ENCODE data around the gene IRX1. TPM values are rescaled to one million over a fixed set of nuclear protein-coding genes. Genes with fewer than 3 reads are reported as not detected.

Gene IRX1
- total and polyA plus RNA-seq, 4 donors, result 0.33 TPM; not detected in 3

GRCh38 chr5:3607541-3608181 lies 12.0 kb downstream of the IRX1 start (continued):
- TF ChIP-seq, protein P1, sequence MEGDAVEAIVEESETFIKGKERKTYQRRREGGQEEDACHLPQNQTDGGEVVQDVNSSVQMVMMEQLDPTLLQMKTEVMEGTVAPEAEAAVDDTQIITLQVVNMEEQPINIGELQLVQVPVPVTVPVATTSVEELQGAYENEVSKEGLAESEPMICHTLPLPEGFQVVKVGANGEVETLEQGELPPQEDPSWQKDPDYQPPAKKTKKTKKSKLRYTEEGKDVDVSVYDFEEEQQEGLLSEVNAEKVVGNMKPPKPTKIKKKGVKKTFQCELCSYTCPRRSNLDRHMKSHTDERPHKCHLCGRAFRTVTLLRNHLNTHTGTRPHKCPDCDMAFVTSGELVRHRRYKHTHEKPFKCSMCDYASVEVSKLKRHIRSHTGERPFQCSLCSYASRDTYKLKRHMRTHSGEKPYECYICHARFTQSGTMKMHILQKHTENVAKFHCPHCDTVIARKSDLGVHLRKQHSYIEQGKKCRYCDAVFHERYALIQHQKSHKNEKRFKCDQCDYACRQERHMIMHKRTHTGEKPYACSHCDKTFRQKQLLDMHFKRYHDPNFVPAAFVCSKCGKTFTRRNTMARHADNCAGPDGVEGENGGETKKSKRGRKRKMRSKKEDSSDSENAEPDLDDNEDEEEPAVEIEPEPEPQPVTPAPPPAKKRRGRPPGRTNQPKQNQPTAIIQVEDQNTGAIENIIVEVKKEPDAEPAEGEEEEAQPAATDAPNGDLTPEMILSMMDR (IDR thresholded peaks at IDR 0.05; ENCODE audit: low read depth, low read length, missing input control), result no peak
- no peak for TF ChIP-seq NR2F2 (IDR thresholded peaks at IDR 0.05)

GRCh38 chr5:3609120-3609681 lies 13.6 kb downstream of the IRX1 start:
- DNase-seq (ENCODE audit: low spot score), result no peak
- 60% methylated on average over 18 of the region's 18 CpGs for WGBS

DNA sequence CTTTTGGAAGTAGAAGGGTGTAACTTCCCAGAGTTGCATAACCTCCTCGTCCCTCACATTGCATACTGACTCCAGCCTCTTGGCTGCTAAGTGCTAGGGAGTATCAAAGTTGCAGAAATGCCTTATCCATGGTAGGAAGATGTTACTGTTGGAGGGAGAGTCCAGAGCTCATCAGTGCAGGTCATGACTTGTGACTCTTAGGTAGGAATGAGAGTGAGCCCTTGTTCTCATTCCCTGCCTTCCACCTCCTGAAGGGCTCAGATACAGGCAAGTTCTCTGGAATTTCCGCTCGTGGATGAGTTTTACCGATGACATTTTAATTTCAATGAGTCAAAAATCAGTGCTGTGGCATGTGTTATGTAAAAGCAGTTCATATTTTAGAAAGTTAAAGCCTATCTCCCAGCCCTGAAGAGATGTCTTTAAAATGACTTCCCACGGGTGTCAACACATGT lies 17.0 kb downstream of the IRX1 start:
- Histone ChIP-seq H3K4me3 (ENCODE audit: low read depth in 1 of 3, low read length in 3 of 3) (no peak overlapping the region), H3K9me3 (ENCODE audit: control insufficient read depth in 4 of 4, low read length in 3 of 4) (no peaks in the 10 kb centered on the region)
- 65% methylated on average over 5 of the region's 5 CpGs for WGBS

More at GRCh38 chr5:3609120-3609681, 13.6 kb downstream of the IRX1 start:
- Histone ChIP-seq H3K9ac (ENCODE audit: low read depth in 1 of 2, low read length in 2 of 2) (no peak overlapping the region), H3K4me1 (ENCODE audit: control insufficient read depth in 4 of 4, insufficient read depth in 4 of 4, low read length in 3 of 4) (no peaks in the 10 kb centered on the region), H3K27ac (ENCODE audit: low read depth in 1 of 2, low read length in 2 of 2) (no peak overlapping the region), H3K36me3 (ENCODE audit: control insufficient read depth in 4 of 4, insufficient read depth in 3 of 4, low read depth in 1 of 4, low read length in 3 of 4) (no peaks in the 10 kb centered on the region), H3K4me3 (ENCODE audit: low read depth in 1 of 3, low read length in 3 of 3) (no peak overlapping the region), H3K9me3 (ENCODE audit: control insufficient read depth in 4 of 4, low read length in 3 of 4) (no peaks in the 10 kb centered on the region), H3K27me3 (ENCODE audit: control insufficient read depth in 4 of 4, insufficient read depth in 4 of 4, low read length in 3 of 4) (peaks cover 0 to 11% (median 8%) of the 10 kb centered on the region in 4 donors)
- TF ChIP-seq RAD21 (IDR thresholded peaks at IDR 0.05) (no peak), HNF4G (IDR thresholded peaks at IDR 0.05) (no peak), RXRA (IDR thresholded peaks at IDR 0.05) (no peak), HNF4A (conservative IDR thresholded peaks at IDR 0.05) (no peak), EGR1 (IDR thresholded peaks at IDR 0.05; ENCODE audit: low read depth in 2 of 2) (no peak), GABPA (IDR thresholded peaks at IDR 0.05 in 1 of 2, conservative IDR thresholded peaks at IDR 0.05 in 1 of 2) (no peak), FOXA2 (IDR thresholded peaks at IDR 0.05) (no peak), JUND (IDR thresholded peaks at IDR 0.05) (no peak), FOXA1 (IDR thresholded peaks at IDR 0.05) (no peak)
- TF ChIP-seq, protein P2, sequence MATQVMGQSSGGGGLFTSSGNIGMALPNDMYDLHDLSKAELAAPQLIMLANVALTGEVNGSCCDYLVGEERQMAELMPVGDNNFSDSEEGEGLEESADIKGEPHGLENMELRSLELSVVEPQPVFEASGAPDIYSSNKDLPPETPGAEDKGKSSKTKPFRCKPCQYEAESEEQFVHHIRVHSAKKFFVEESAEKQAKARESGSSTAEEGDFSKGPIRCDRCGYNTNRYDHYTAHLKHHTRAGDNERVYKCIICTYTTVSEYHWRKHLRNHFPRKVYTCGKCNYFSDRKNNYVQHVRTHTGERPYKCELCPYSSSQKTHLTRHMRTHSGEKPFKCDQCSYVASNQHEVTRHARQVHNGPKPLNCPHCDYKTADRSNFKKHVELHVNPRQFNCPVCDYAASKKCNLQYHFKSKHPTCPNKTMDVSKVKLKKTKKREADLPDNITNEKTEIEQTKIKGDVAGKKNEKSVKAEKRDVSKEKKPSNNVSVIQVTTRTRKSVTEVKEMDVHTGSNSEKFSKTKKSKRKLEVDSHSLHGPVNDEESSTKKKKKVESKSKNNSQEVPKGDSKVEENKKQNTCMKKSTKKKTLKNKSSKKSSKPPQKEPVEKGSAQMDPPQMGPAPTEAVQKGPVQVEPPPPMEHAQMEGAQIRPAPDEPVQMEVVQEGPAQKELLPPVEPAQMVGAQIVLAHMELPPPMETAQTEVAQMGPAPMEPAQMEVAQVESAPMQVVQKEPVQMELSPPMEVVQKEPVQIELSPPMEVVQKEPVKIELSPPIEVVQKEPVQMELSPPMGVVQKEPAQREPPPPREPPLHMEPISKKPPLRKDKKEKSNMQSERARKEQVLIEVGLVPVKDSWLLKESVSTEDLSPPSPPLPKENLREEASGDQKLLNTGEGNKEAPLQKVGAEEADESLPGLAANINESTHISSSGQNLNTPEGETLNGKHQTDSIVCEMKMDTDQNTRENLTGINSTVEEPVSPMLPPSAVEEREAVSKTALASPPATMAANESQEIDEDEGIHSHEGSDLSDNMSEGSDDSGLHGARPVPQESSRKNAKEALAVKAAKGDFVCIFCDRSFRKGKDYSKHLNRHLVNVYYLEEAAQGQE (IDR thresholded peaks at IDR 0.05), result no peak
- TF ChIP-seq, protein P3, sequence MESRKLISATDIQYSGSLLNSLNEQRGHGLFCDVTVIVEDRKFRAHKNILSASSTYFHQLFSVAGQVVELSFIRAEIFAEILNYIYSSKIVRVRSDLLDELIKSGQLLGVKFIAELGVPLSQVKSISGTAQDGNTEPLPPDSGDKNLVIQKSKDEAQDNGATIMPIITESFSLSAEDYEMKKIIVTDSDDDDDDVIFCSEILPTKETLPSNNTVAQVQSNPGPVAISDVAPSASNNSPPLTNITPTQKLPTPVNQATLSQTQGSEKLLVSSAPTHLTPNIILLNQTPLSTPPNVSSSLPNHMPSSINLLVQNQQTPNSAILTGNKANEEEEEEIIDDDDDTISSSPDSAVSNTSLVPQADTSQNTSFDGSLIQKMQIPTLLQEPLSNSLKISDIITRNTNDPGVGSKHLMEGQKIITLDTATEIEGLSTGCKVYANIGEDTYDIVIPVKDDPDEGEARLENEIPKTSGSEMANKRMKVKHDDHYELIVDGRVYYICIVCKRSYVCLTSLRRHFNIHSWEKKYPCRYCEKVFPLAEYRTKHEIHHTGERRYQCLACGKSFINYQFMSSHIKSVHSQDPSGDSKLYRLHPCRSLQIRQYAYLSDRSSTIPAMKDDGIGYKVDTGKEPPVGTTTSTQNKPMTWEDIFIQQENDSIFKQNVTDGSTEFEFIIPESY (IDR thresholded peaks at IDR 0.05), result no peak

More for the DNA sequence above, 17.0 kb downstream of the IRX1 start:
- TF ChIP-seq FOXA1 (IDR thresholded peaks at IDR 0.05) (no peak), JUND (IDR thresholded peaks at IDR 0.05) (no peak)
- peaks cover 0 to 9% (median 1%) of the 10 kb centered on the region in 4 donors for H3K27me3 ChIP-seq (ENCODE audit: control insufficient read depth in 4 of 4, insufficient read depth in 4 of 4, low read length in 3 of 4)
- H3K36me3 ChIP-seq (ENCODE audit: control insufficient read depth in 4 of 4, insufficient read depth in 3 of 4, low read depth in 1 of 4, low read length in 3 of 4), result no peaks in the 10 kb centered on the region
- no peak for DNase-seq (ENCODE audit: low spot score)
- no peak overlapping the region for H3K9ac ChIP-seq (ENCODE audit: low read depth in 1 of 2, low read length in 2 of 2)
- H3K4me1 ChIP-seq (ENCODE audit: control insufficient read depth in 4 of 4, insufficient read depth in 4 of 4, low read length in 3 of 4), result no peaks in the 10 kb centered on the region
- no peak overlapping the region for H3K27ac ChIP-seq (ENCODE audit: low read depth in 1 of 2, low read length in 2 of 2)
